MV-4-11 (cell line): Measurements from ENCODE around the gene CACNA1C.
A peak's percentile ranks its signal among the peaks of the same experiment; 100 is the strongest.

ENCODE experiments used
- DNase-seq: peaks from one replicate; lab custom pipeline; 2025; lab: John Stamatoyannopoulos, UW

The CACNA1C gene

GRCh38 chr12:2298556-2299200, 245.9 kb downstream of the CACNA1C start:
- no peak for DNase-seq

GRCh38 chr12:2299206-2299605, 246.4 kb downstream of the CACNA1C start:
- no peak for DNase-seq

GRCh38 chr12:2300168-2300567, 247.4 kb downstream of the CACNA1C start:
- no peak for DNase-seq

- DNase-seq, result no peak
Observed at GRCh38 chr12:2300886-2301285, 248.1 kb downstream of the CACNA1C start.

GRCh38 chr12:2301531-2302461, 249.0 kb downstream of the CACNA1C start:
- no peak for DNase-seq

GRCh38 chr12:2302711-2303580, 250.2 kb downstream of the CACNA1C start:
- peak; percentile 33 for DNase-seq

GRCh38 chr12:2304223-2304622, 251.4 kb downstream of the CACNA1C start:
- no peak for DNase-seq

- DNase-seq, result no peak
Observed at GRCh38 chr12:2306012-2306411, 253.2 kb downstream of the CACNA1C start.

- DNase-seq, result peak; percentile 37
Observed at GRCh38 chr12:2306735-2307134, 253.9 kb downstream of the CACNA1C start.

- DNase-seq, result no peak
Observed at GRCh38 chr12:2307550-2307949, 254.8 kb downstream of the CACNA1C start.

GRCh38 chr12:2309647-2310046, 256.9 kb downstream of the CACNA1C start:
- peak; percentile 56 for DNase-seq

GRCh38 chr12:2311020-2311778, 258.4 kb downstream of the CACNA1C start:
- DNase-seq, result no peak

GRCh38 chr12:2312175-2312574, 259.4 kb downstream of the CACNA1C start:
- DNase-seq, result no peak

- no peak for DNase-seq
Observed at GRCh38 chr12:2312770-2313169, 260.0 kb downstream of the CACNA1C start.

GRCh38 chr12:2314492-2314891, 261.7 kb downstream of the CACNA1C start:
- no peak for DNase-seq

GRCh38 chr12:2317772-2318171, 265.0 kb downstream of the CACNA1C start:
- DNase-seq, result no peak

- no peak for DNase-seq
Observed at GRCh38 chr12:2318286-2318685, 265.5 kb downstream of the CACNA1C start.

GRCh38 chr12:2319136-2319535, 266.3 kb downstream of the CACNA1C start:
- no peak for DNase-seq

GRCh38 chr12:2319737-2320506, 267.1 kb downstream of the CACNA1C start:
- no peak for DNase-seq

GRCh38 chr12:2320841-2321240, 268.1 kb downstream of the CACNA1C start:
- DNase-seq, result no peak
